Upper lobe of right lung (tissue), 1 donor: ENCODE data around the gene PIK3R4. TPM values are rescaled to one million over a fixed set of nuclear protein-coding genes. Genes with fewer than 3 reads are reported as not detected.

Experiments used
- ATAC-seq: fragments of 200-7000 bp; cut with Tn5 transposase; one replicate; pipeline ENCODE4 v1.9.1; 2020; ENCODE audit warnings: mild to moderate bottlenecking, moderate library complexity
- DNase-seq: peaks from one replicate; pipeline ENCODE4 v3.0.0-alpha.2; 2020
- H3K27ac ChIP-seq: fragments of 200-600 bp; one replicate; pipeline ENCODE4 v1.8.0; 2022
- H3K27me3 ChIP-seq: fragments of 200-600 bp; one replicate; pipeline ENCODE4 v1.8.0; 2022; ENCODE audit warnings: mild to moderate bottlenecking
- H3K36me3 ChIP-seq: fragments of 200-600 bp; one replicate; pipeline ENCODE4 v1.8.0; 2022
- H3K4me1 ChIP-seq: fragments of 200-600 bp; one replicate; pipeline ENCODE4 v1.8.0; 2022
- H3K4me3 ChIP-seq: fragments of 200-600 bp; one replicate; pipeline ENCODE4 v1.8.0; 2022; ENCODE audit warnings: mild to moderate bottlenecking
- H3K9me3 ChIP-seq: fragments of 200-600 bp; one replicate; pipeline ENCODE4 v1.8.0; 2022
- CTCF ChIP-seq: fragments of 200-600 bp; IDR thresholded peaks from one replicate; pipeline ENCODE4 v1.8.0; 2022; ENCODE audit warnings: antibody characterized with exemption
- intact Hi-C: fragments of 100-400 bp; cut with DNase I; formaldehyde crosslinking; loops from one replicate; pipeline ENCODE4 v1.11.0; 2022
- total RNA-seq: library from RNA; stranded (reverse); fragmentation: NEBNext Ultra II Directional; extraction: Animal tissue kit (Norgen Biotek cat#: 25700); gene quantifications from one replicate; pipeline ENCODE4 v1.2.1, GENCODE V29; 2021
- donor health status: DM: no; HTN: yes; CAD: no; lungs with severe emphysema.

The PIK3R4 gene
- total RNA-seq, 1 donor from 2014 or later: 32.2 TPM

GRCh38 chr3:130786306-130786705 lies 39.7 kb upstream of the PIK3R4 start:
- H3K36me3 ChIP-seq: no peaks in the 10 kb centered on the region
- H3K4me3 ChIP-seq: no peak overlapping the region
- DNase-seq (no peak), ATAC-seq (no peak)
- no peaks in the 10 kb centered on the region for H3K27me3 ChIP-seq
- no peak for TF ChIP-seq CTCF
- H3K4me1 ChIP-seq: no peaks in the 10 kb centered on the region
- no peak overlapping the region for H3K27ac ChIP-seq
- no peaks in the 10 kb centered on the region for H3K9me3 ChIP-seq
- intact Hi-C loops: no loop called here

GRCh38 chr3:130783629-130784028 lies 37.0 kb upstream of the PIK3R4 start:
- Histone ChIP-seq H3K9me3 (no peaks in the 10 kb centered on the region), H3K36me3 (no peaks in the 10 kb centered on the region), H3K4me1 (no peaks in the 10 kb centered on the region), H3K27ac (no peak overlapping the region), H3K4me3 (no peak overlapping the region), H3K27me3 (no peaks in the 10 kb centered on the region)
- DNase-seq (no peak), ATAC-seq (no peak)
- no peak for TF ChIP-seq CTCF
- intact Hi-C loops: no loop called here

GRCh38 chr3:130779486-130779885 lies 32.9 kb upstream of the PIK3R4 start:
- no peak overlapping the region for H3K4me3 ChIP-seq
- no peaks in the 10 kb centered on the region for H3K36me3 ChIP-seq
- no peaks in the 10 kb centered on the region for H3K9me3 ChIP-seq
- H3K27me3 ChIP-seq: no peaks in the 10 kb centered on the region
- intact Hi-C loops: no loop called here
- H3K27ac ChIP-seq: no peak overlapping the region
- TF ChIP-seq CTCF: no peak
- DNase-seq (no peak), ATAC-seq (no peak)
- H3K4me1 ChIP-seq: no peaks in the 10 kb centered on the region

- Histone ChIP-seq H3K27ac (no peak overlapping the region), H3K36me3 (no peaks in the 10 kb centered on the region), H3K4me1 (no peaks in the 10 kb centered on the region), H3K9me3 (no peaks in the 10 kb centered on the region), H3K27me3 (no peaks in the 10 kb centered on the region), H3K4me3 (no peak overlapping the region)
- no peak for TF ChIP-seq CTCF
- intact Hi-C loops: no loop called here
- no peak for DNase-seq
- ATAC-seq: no peak
Observed at GRCh38 chr3:130779031-130779430, 32.4 kb upstream of the PIK3R4 start.

- TF ChIP-seq CTCF: no peak
- no peaks in the 10 kb centered on the region for H3K36me3 ChIP-seq
- no peak overlapping the region for H3K4me3 ChIP-seq
- no peak for ATAC-seq
- H3K27ac ChIP-seq: no peak overlapping the region
- DNase-seq: no peak
- H3K9me3 ChIP-seq: no peaks in the 10 kb centered on the region
- no peaks in the 10 kb centered on the region for H3K27me3 ChIP-seq
- intact Hi-C loops: no loop called here
- no peaks in the 10 kb centered on the region for H3K4me1 ChIP-seq
Observed at GRCh38 chr3:130773366-130773765, 26.7 kb upstream of the PIK3R4 start.

- Histone ChIP-seq H3K4me1 (no peaks in the 10 kb centered on the region), H3K4me3 (no peak overlapping the region), H3K27me3 (no peaks in the 10 kb centered on the region), H3K9me3 (no peaks in the 10 kb centered on the region), H3K36me3 (no peaks in the 10 kb centered on the region), H3K27ac (no peak overlapping the region)
- TF ChIP-seq CTCF: no peak
- intact Hi-C loops: no loop called here
- no peak for DNase-seq
- ATAC-seq: peak; percentile 52
Observed at GRCh38 chr3:130772129-130772528, 25.5 kb upstream of the PIK3R4 start.
